Naive thymus-derived CD4-positive, alpha-beta T cell (primary cell): ENCODE data around the gene SRPX. TPM values are rescaled to one million over a fixed set of nuclear protein-coding genes. Genes with fewer than 3 reads are reported as not detected.
A peak's percentile ranks its signal among the peaks of the same experiment; 100 is the strongest.

Experiments used
- ATAC-seq: fragments of 150-1000 bp; cut with Tn5 transposase; 2 replicates; pipeline ENCODE4 v1.10.0; 2021; ENCODE audit warnings: mild to moderate bottlenecking, moderate library complexity
- CTCF ChIA-PET: fragments of 350-600 bp; sonication (Branson Sonifier 250); formaldehyde crosslinking; loops from one replicate; lab custom pipeline; 2021; ENCODE audit warnings: antibody characterized with exemption; lab: Charles Lee
- POLR2A ChIA-PET: fragments of 350-600 bp; sonication (Branson Sonifier 250); formaldehyde crosslinking; loops from one replicate; lab custom pipeline; 2021; ENCODE audit warnings: antibody characterized with exemption, inconsistent platforms; lab: Charles Lee
- DNase-seq, 9 donors: peaks; one replicate each; pipeline versions ENCODE4 v3.0.0 to v3.0.0-alpha.2; 2020 to 2022; ENCODE audit warnings: mixed read lengths in 1 of 9
- H3K27ac ChIP-seq: one replicate; pipeline ENCODE4 v1.7.0; 2013; ENCODE audit warnings: mild to moderate bottlenecking, low read depth, low read length, moderate library complexity
- H3K27me3 ChIP-seq, 2 donors: one replicate each; pipeline ENCODE4 v1.7.0; 2013; ENCODE audit warnings: low read length in 2 of 2, mild to moderate bottlenecking in 2 of 2, moderate library complexity in 2 of 2; ENCODE audit not compliant: control insufficient read depth in 2 of 2, insufficient read depth in 2 of 2
- H3K36me3 ChIP-seq, 3 experiments: 1 replicate in 2 of 3; 2 replicates in 1 of 3; pipeline ENCODE4 v1.7.0; 2013; ENCODE audit warnings: low read length in 3 of 3, mild to moderate bottlenecking in 3 of 3, moderate library complexity in 1 of 3; ENCODE audit not compliant: insufficient read depth in 3 of 3, control insufficient read depth in 2 of 3
- H3K4me1 ChIP-seq, 2 donors: one replicate each; pipeline ENCODE4 v1.7.0; 2013; ENCODE audit warnings: low read length in 2 of 2, mild to moderate bottlenecking in 2 of 2, moderate library complexity in 1 of 2; ENCODE audit not compliant: control insufficient read depth in 2 of 2, insufficient read depth in 2 of 2
- H3K4me3 ChIP-seq: 2 replicates; pipeline ENCODE4 v1.7.0; 2013; ENCODE audit warnings: mild to moderate bottlenecking, low read length
- H3K9me3 ChIP-seq, 3 experiments: 1 replicate in 2 of 3; 2 replicates in 1 of 3; pipeline ENCODE4 v1.7.0; 2013; ENCODE audit warnings: low read length in 3 of 3; ENCODE audit not compliant: control insufficient read depth in 2 of 3
- H3K27ac Mint-ChIP-seq, 9 donors: one replicate each; pipeline ENCODE4 v1.8.0; 2020 to 2022; ENCODE audit warnings: mixed read lengths in 9 of 9, mild to moderate bottlenecking in 8 of 9, moderate library complexity in 5 of 9, inconsistent platforms in 2 of 9
- H3K27me3 Mint-ChIP-seq, 5 donors: one replicate each; pipeline ENCODE4 v1.8.0; 2021 to 2022; ENCODE audit warnings: mixed read lengths in 5 of 5, mild to moderate bottlenecking in 1 of 5
- H3K36me3 Mint-ChIP-seq, 5 donors: one replicate each; pipeline ENCODE4 v1.8.0; 2020 to 2022; ENCODE audit warnings: mixed read lengths in 5 of 5, mild to moderate bottlenecking in 3 of 5, inconsistent platforms in 1 of 5
- H3K4me1 Mint-ChIP-seq, 7 donors: one replicate each; pipeline ENCODE4 v1.8.0; 2020 to 2022; ENCODE audit warnings: mixed read lengths in 7 of 7, mild to moderate bottlenecking in 3 of 7, inconsistent platforms in 1 of 7
- H3K4me3 Mint-ChIP-seq, 10 donors: one replicate each; pipeline ENCODE4 v1.8.0; 2020 to 2022; ENCODE audit warnings: mild to moderate bottlenecking in 10 of 10, mixed read lengths in 10 of 10, moderate library complexity in 6 of 10, inconsistent platforms in 2 of 10
- H3K9me3 Mint-ChIP-seq, 11 donors: one replicate each; pipeline ENCODE4 v1.8.0; 2020 to 2022; ENCODE audit warnings: mixed read lengths in 11 of 11, mild to moderate bottlenecking in 4 of 11, inconsistent platforms in 1 of 11, moderate library complexity in 1 of 11
- intact Hi-C, 2 donors: fragments of 100-400 bp; cut with micrococcal nuclease; formaldehyde crosslinking; loops; one replicate each; pipeline ENCODE4 v1.15.1; 2023
- polyA plus RNA-seq, 2 donors: library from polyadenylated mRNA; unstranded; fragments of 300-500 nt; fragmentation: Illumina TruSeq; gene quantifications; one replicate each; pipeline ENCODE4 v1.2.3, GENCODE V29; 2021
- total RNA-seq, 6 experiments: library from RNA in 5 of 6; stranded (reverse) in 5 of 6; gene quantifications; 1 replicate in 5 of 6; 2 replicates in 1 of 6; pipeline ENCODE4 v1.2.3 and lab custom pipeline; 2021 to 2026

SRPX gene
- total and polyA plus RNA-seq, 7 experiments from 2014 or later: not detected

- Mint-ChIP-seq H3K4me3 (no peak overlapping the region), H3K27me3 (peaks cover 16 to 37% (median 24%) of the 10 kb centered on the region in 5 donors), H3K36me3 (no peaks in the 10 kb centered on the region), H3K4me1 (peaks cover 0 to 5% (median 3%) of the 10 kb centered on the region in 7 donors), H3K27ac (no peak overlapping the region), H3K9me3 (peaks cover 0 to 3% (median 0%) of the 10 kb centered on the region in 11 donors)
- DNase-seq (no peak), ATAC-seq (no peak)
- Histone ChIP-seq H3K9me3 (no peaks in the 10 kb centered on the region), H3K4me3 (no peak overlapping the region), H3K36me3 (no peaks in the 10 kb centered on the region), H3K4me1 (no peaks in the 10 kb centered on the region), H3K27ac (no peak overlapping the region), H3K27me3 (no peaks in the 10 kb centered on the region)
- ChIA-PET CTCF (no interaction called here), POLR2A (no interaction called here)
- intact Hi-C loops: no loop called here
Observed at GRCh38 chrX:38224160-38224559, 3.5 kb upstream of the SRPX start.

GRCh38 chrX:38221391-38221929, 789 bp upstream of the SRPX start:
- no peak overlapping the region for H3K27ac ChIP-seq
- intact Hi-C loops: no loop called here
- no peak overlapping the region for H3K27ac Mint-ChIP-seq
- peak overlapping the region in 7 of 10 donors; percentile 28 to 70 (median 45) for H3K4me3 Mint-ChIP-seq
- CTCF ChIA-PET: no interaction called here
- POLR2A ChIA-PET: no interaction called here
- peaks cover 0 to 9% (median 3%) of the 10 kb centered on the region in 7 donors for H3K4me1 Mint-ChIP-seq
- no peaks in the 10 kb centered on the region for H3K36me3 Mint-ChIP-seq
- no peak overlapping the region for H3K4me3 ChIP-seq
- H3K9me3 Mint-ChIP-seq: peaks cover 0 to 3% (median 0%) of the 10 kb centered on the region in 11 donors
- no peak for DNase-seq
- no peaks in the 10 kb centered on the region for H3K9me3 ChIP-seq
- no peaks in the 10 kb centered on the region for H3K36me3 ChIP-seq
- no peaks in the 10 kb centered on the region for H3K27me3 ChIP-seq
- peaks cover 24 to 52% (median 34%) of the 10 kb centered on the region in 5 donors for H3K27me3 Mint-ChIP-seq
- no peaks in the 10 kb centered on the region for H3K4me1 ChIP-seq
- ATAC-seq: no peak

GRCh38 chrX:38220024-38220414, 652 bp downstream of the SRPX start:
- no peaks in the 10 kb centered on the region for H3K36me3 ChIP-seq
- CTCF ChIA-PET: no interaction called here
- H3K4me1 ChIP-seq: no peaks in the 10 kb centered on the region
- no peak for ATAC-seq
- Mint-ChIP-seq H3K27me3 (peaks cover 28 to 53% (median 34%) of the 10 kb centered on the region in 5 donors), H3K27ac (no peak overlapping the region), H3K36me3 (no peaks in the 10 kb centered on the region), H3K4me3 (peak overlapping the region in 3 of 10 donors; percentile 20 to 70 (median 56)), H3K9me3 (peaks cover 0 to 3% (median 0%) of the 10 kb centered on the region in 11 donors), H3K4me1 (peaks cover 0 to 9% (median 3%) of the 10 kb centered on the region in 7 donors)
- peak in 1 of 9 donors; percentile 20 for DNase-seq
- H3K27me3 ChIP-seq: no peaks in the 10 kb centered on the region
- H3K27ac ChIP-seq: no peak overlapping the region
- POLR2A ChIA-PET: no interaction called here
- intact Hi-C loops: no loop called here
- no peaks in the 10 kb centered on the region for H3K9me3 ChIP-seq
- H3K4me3 ChIP-seq: no peak overlapping the region

GRCh38 chrX:38216642-38217041, 4.0 kb downstream of the SRPX start:
- H3K4me1 ChIP-seq: no peaks in the 10 kb centered on the region
- H3K4me3 ChIP-seq: no peak overlapping the region
- intact Hi-C loops: no loop called here
- no peaks in the 10 kb centered on the region for H3K9me3 ChIP-seq
- no peaks in the 10 kb centered on the region for H3K36me3 ChIP-seq
- CTCF ChIA-PET: no interaction called here
- H3K27me3 ChIP-seq: no peaks in the 10 kb centered on the region
- DNase-seq (no peak), ATAC-seq (no peak)
- no peak overlapping the region for H3K4me3 Mint-ChIP-seq
- H3K27me3 Mint-ChIP-seq: peaks cover 17 to 40% (median 27%) of the 10 kb centered on the region in 5 donors
- POLR2A ChIA-PET: no interaction called here
- peaks cover 0 to 4% (median 0%) of the 10 kb centered on the region in 11 donors for H3K9me3 Mint-ChIP-seq
- H3K27ac ChIP-seq: no peak overlapping the region
- H3K4me1 Mint-ChIP-seq: peaks cover 0 to 9% (median 3%) of the 10 kb centered on the region in 7 donors
- no peak overlapping the region for H3K27ac Mint-ChIP-seq
- H3K36me3 Mint-ChIP-seq: no peaks in the 10 kb centered on the region

- no peak overlapping the region for H3K27ac ChIP-seq
- no peaks in the 10 kb centered on the region for H3K27me3 ChIP-seq
- ChIA-PET POLR2A (no interaction called here), CTCF (no interaction called here)
- Mint-ChIP-seq H3K27ac (no peak overlapping the region), H3K9me3 (peaks cover 0 to 4% (median 0%) of the 10 kb centered on the region in 11 donors), H3K4me1 (peaks cover 0 to 9% (median 0%) of the 10 kb centered on the region in 7 donors), H3K36me3 (no peaks in the 10 kb centered on the region), H3K27me3 (peaks cover 8 to 30% (median 23%) of the 10 kb centered on the region in 5 donors), H3K4me3 (no peak overlapping the region)
- H3K4me1 ChIP-seq: no peaks in the 10 kb centered on the region
- ATAC-seq: no peak
- H3K36me3 ChIP-seq: no peaks in the 10 kb centered on the region
- no peak for DNase-seq
- H3K9me3 ChIP-seq: no peaks in the 10 kb centered on the region
- H3K4me3 ChIP-seq: no peak overlapping the region
- intact Hi-C loops: no loop called here
Observed at GRCh38 chrX:38214551-38215531, 5.8 kb downstream of the SRPX start.

GRCh38 chrX:38214044-38214443, 6.6 kb downstream of the SRPX start:
- Histone ChIP-seq H3K4me1 (no peaks in the 10 kb centered on the region), H3K36me3 (no peaks in the 10 kb centered on the region), H3K9me3 (no peaks in the 10 kb centered on the region), H3K27me3 (no peaks in the 10 kb centered on the region), H3K4me3 (no peak overlapping the region), H3K27ac (no peak overlapping the region)
- ChIA-PET CTCF (no interaction called here), POLR2A (no interaction called here)
- no peak for ATAC-seq
- no peak overlapping the region for H3K27ac Mint-ChIP-seq
- no peak overlapping the region for H3K4me3 Mint-ChIP-seq
- peaks cover 0 to 4% (median 0%) of the 10 kb centered on the region in 11 donors for H3K9me3 Mint-ChIP-seq
- no peaks in the 10 kb centered on the region for H3K36me3 Mint-ChIP-seq
- peaks cover 4 to 25% (median 17%) of the 10 kb centered on the region in 5 donors for H3K27me3 Mint-ChIP-seq
- intact Hi-C loops: no loop called here
- DNase-seq: no peak
- peaks cover 0 to 4% (median 0%) of the 10 kb centered on the region in 7 donors for H3K4me1 Mint-ChIP-seq
